ENCODE data around the gene UBAC2. TPM values are rescaled to one million over a fixed set of nuclear protein-coding genes. Genes with fewer than 3 reads are reported as not detected.

The UBAC2 gene
- total RNA-seq, 1 donor from 2014 or later, result 79.1 TPM

DNA sequence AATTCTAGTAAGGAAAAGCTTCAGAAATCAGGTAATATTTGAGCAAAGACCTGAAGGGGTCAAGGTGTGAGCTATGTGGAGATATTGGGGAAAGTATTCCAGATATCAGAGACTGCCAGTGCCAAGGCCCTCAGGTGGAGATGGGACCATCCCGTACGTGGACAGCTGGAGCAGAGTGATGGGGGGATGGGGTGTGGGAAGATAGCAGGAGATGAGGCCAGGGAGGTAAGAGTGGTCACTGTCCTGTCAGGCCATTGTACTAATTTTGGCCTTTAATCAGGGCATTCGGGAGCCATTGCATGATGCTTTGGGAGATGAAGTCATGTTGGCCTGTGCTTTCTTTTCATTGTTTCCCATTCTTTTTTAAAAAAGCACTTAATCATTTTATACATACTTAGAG is 70.6 kb downstream of the UBAC2 start:
- no peak for DNase-seq

DNA sequence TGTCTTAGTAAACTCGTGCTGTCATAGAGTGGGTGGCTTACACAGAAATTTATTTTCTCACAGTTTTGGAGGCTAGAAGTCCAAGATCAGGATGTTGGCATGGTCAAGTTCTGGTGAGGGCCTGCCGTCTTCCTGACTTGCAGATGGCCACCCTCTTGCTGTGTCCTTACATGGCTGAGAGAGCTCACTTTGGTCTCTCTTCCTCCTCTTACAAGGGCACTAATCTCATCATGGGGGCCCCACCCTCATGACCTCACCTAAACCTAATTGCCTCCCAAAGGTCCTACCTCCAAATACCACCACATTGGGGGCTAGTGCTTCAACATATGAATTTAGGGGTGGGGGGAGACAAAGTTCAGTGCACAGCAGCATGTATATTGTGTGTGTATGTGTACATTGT is 71.8 kb downstream of the UBAC2 start:
- no peak for DNase-seq

DNA sequence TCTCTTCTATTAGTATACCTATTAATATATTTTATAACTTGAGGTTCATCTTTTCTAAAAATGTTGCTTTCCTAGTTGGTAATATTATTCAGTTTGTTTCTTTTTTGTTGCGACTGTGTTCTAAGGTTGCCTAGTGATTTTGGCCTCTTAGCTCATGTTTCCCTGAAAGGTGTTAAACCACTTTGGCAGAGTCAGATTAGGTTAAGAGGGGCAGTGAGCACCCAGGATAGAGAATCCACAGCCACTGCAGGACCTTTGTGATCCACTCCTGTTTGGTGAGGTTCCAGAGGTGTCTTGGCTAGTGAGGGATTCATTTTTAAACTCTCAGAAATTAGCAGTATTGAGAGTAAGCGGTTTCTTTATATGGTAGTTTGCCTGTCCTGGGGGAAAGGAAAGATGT is 72.5 kb downstream of the UBAC2 start:
- DNase-seq, result no peak

DNA sequence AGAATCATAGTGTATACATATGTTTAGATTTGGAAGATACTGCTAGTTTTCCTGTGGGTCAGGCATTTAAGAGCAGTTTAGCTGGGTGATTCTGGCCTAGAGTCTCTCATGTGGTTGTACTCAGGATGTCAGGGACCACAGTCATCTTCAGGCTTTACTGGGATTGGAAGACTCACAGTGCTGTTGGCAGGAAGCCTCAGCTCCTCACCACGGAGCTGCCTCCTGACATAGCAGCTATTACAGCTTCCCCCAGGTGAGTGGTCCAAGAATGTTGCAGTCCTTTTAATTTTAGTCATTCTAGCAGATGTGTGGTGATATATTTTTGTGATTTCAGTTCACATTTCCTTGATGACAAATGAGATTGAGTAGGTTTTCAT is 74.4 kb downstream of the UBAC2 start:
- DNase-seq, result no peak

DNA sequence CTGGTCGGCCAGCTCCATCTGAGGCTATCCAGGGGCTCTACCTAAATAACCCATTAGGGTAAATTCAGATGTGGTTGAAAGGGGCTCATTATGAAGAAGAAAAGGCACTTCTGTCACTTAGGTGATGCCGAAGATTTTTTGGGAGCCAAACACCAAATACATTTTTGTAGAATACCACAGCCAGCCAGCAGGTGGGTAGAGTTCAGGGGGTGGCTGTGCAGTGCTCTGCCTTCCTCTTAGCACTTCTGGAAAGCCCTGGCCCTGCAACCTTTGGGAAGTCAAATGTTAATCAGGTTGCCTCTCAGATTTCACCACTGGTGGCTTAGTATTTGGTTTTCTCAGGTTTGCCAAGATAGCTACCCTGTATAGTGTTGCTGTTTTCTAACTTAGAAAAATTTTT is 76.1 kb downstream of the UBAC2 start:
- DNase-seq, result no peak

DNA sequence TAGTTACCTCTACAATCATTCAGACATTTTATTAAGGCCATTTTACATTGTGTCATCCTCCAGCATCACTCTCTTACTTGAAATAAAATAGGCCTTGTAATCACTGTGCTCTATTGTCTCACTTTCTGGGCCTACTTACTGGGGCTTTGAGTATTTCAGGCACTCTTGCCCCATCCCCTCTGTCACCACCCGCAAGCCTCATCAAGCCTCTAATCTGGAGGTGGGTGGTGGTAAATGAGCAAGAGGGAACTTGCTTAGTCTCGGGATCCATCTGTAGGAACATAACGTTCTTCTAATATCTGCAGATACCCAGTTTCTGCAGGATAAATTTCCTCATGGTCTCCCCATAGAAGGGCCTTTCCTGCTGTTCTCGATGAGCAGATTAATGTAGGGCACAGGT is 77.0 kb downstream of the UBAC2 start:
- DNase-seq, result no peak

DNA sequence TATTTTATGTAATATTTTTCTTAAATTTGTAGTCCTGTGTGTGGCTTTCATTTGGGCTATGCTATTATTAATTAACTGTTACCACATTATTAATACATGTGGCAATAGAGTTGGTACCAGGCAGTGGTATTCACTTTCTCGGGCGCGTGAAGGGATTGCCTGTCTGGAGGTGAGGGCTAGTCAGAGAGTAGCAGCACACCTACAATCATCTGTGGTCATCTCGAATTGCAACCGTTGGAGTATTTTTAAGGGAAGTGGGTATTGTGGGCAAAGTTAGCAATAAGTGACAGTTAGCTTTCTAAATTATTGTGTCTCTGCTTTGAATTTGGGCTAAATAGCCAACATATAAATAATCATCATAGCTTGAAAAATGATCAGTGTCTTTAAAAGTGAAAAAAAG is 77.5 kb downstream of the UBAC2 start:
- DNase-seq, result no peak

DNA sequence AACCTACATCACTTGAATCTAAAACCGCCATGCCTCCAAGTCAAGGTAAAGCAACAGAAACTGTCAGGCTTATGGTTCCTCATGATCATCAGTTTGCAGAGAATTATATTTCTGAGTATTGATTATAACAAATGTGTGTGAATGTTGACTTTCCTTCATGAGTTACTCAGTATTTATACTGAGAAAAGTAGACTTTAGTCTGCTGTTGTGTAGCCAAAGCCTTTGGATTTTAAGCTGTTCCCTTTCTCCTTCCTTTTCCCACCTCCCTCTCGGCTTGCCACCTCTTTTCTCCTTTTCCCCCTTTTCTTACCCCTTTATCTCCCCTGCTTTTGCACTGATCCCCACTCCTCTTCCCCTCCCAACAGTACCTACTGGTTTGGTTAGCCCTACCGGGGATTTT is 78.2 kb downstream of the UBAC2 start:
- DNase-seq, result no peak

DNA sequence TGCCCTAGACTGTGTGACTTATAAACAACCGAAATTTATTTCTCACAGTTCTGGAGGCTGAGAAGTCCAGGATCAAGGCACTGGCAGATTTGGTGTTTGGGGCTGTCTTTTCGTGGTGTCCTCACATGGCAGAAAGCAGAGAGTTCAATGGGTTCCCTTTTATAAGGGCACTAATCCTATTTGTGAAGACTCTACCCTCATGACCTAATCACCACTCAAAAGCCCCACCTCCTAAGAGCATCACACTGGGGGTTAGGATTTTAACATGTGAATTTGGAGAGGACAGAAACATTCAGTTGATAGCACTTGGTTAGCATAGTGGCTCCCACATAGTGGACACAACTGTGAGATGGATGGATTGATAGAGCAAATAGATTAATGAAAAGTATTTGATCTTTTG is 79.0 kb downstream of the UBAC2 start:
- no peak for DNase-seq

DNA sequence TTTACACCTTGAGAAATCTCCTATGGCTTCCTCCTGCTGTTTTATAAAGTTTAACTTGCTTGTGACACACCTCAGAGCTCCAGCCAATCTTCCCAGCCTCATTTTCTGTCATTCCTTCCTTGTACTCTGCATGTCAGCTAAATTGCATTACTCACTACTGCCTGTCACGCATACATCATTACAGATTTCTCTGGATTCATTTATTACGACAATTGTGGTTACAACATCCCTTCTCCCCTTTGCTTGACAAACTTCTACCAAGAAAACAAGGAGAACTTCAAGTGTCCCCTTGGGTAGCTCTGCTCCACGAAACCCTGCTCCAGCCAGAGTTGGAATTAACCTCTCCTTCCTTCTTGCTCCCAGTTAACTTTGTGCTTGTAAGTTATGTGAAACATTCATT is 79.5 kb downstream of the UBAC2 start:
- DNase-seq, result no peak

DNA sequence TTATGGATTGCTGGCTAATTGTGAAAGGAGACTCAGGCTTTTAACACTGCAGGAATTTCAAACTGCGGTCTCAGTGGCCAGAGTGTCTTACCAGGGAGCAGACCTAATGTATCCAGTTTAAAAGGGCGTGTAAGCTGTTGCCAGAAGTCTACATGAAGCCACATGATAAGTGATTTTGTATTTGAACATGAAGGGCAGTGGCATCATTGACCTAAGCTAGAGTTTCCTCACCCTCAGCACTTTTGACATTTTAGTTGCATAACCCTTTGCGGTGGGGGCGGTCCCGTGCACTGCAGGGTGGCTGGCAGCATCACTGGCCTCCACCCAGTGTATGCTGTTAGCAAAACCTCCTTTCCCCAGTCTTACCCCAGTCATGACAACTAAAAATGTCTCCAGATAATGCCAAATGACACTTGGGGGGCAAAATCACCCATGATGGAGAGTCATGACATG is 81.2 kb downstream of the UBAC2 start:
- no peak for DNase-seq

DNA sequence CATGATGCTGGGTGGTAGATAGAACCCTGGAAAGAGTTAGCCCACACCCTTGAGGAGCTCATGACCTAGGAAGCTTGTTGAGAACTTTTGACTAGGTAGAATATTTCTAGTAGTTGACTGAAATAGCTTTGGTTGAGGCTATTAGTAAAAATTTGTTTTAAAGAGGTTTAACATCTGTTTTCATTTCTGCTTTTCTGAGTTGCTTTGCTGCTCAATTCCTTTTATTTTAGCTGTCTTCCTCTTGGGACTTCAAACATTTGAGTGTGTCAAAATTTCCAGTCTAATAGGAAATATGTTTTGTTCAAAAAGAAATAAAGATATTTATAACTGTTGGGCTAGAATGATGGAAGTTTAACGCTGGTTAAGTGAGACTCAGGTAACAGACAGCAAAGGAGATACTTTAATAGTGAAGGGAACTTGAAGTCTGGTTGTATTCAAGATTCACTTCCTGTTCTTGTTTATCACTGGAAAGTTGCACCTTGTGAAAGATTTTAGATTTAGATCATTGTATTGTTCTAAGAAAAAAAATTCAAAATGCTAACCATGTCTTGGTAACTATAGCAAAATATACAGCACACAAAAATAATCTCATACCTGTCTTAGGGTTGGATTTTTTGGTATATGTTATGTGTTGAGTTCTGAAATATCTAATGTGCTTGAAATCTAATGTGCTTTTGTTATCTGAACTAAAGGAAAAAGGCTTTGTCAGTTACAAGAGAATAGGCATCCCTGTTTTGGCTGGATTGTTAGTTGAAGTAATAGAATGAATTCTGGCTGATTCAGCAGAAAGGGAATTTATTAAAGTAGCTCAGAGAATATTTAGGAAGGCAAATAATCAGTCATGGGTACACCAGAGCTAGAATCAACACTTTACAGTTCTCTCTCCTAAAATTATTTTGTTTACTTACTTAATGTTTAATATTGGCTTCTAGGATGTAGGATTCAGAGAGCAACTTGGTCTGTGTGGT is 81.9 kb downstream of the UBAC2 start:
- DNase-seq, result peak; percentile 40

DNA sequence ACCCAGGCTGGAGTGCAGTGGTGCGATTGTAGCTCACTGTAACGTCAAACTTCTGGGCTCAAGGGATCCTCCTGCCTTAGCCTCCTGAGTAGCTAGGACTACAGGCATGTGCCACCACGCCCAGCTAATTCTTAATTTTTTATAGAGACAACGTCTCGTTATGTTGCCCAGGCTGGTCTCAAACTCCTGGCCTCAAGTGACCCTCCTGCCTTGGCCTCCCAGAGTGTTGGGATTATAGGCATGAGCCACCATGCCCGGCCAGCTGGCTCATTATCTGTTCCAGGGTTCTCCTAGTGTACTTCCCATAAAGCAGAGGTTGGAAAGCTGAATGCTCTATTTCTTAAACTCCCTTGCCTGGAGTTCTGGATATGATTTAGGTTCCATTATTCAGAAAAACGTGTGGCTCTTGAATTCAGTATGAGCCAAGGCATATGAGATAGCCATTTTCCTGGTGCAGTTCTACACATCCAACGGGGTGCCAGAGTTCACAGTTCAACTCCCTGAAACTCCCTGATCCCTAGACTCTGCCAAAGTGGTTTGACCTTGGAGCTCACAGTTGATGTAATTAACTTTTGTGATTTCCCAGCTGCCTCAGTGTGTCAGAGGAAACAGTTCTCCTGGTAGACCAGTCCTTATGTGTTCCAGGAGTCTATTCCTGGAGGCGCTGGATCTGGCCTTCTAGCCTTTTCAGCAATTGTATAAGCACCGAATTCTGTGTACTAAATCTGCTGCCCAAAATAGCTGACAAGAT is 85.0 kb downstream of the UBAC2 start:
- DNase-seq, result no peak

DNA sequence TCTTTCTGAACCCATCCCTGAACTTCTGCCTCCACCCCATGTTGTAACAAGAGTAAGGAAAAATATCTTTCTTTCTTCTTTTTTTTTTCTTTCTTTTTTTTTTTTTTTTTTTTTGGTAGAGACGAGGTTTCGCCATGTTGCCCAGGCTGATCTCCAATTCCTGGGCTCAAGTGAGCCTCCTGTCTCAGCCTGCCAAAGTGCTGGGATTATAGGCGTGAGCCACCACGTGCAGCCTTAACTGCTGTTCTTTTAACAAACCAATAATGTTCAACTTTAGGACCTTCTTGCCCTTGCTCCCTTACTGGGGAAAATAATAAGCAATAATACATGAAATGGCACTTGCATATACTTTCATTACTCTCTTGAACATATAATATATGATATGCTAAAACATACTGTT is 86.9 kb downstream of the UBAC2 start:
- peak; percentile 58 for DNase-seq

DNA sequence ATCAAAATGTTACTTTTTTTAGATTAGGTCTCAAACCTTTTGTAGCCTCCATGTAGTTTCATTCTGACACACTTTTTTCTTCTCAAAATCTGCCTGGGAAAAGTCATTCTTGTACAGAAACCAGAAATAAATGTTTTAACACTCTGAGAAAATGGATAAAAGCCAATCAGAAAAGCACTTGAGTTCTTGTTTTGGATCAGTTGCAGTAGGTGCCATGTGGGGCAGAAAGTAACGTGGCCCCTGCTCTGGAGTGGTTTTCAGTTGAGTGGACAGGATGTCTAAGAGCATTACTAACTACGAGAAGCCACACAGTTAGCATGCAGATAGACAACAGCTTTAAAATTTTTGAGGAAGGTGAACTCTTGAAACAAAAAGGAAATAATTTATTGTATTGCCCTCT is 87.4 kb downstream of the UBAC2 start:
- no peak for DNase-seq

DNA sequence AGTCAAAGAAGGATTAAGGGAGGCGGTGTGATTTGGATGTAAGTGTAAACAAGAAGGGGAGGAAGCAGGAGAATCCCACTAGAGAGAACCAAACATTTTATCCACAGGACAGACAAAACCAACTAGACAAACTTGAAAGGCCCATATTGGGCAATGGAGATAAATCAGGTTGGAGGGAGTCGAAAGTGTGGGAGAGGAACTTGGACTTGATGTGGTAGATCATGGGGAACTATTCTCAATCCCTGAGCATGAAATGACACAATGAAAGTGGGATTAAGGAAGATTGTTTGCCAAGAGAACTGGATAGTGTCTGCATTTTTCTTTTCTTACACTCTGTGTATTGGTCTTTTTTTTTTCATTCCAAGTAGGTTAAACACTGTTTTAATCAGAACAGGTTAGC is 88.6 kb downstream of the UBAC2 start:
- no peak for DNase-seq

DNA sequence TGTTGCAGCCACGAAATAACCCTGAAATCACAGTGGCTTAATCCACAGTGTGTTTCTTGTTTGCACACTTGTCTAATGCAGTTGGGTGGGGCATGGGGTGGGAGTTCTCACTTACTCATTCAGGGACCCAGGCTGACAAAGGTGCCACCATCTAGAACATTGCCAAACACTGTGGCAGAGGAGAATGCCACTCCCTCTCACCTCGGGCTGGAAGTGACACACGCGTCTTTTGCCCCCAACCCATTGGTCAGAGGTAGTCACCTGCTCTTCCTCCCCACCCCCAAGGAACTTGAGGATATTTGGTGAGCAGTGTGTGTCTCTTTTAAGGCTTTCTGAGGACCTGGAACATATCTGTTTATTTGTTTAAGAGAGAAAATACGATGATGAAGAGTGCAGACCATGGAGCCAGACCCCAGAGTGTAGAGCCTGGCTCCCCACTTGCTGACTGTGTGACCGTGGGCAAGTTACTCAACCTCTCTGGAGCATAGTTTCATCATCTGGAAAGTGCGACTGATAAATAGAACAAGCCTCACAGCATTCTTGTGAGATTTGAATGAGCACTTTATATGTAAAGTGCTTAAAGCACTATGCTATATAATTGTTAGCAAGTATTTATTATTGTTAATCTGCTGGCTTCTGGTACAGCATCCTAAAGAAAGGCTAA is 89.2 kb downstream of the UBAC2 start:
- DNase-seq, result no peak

DNA sequence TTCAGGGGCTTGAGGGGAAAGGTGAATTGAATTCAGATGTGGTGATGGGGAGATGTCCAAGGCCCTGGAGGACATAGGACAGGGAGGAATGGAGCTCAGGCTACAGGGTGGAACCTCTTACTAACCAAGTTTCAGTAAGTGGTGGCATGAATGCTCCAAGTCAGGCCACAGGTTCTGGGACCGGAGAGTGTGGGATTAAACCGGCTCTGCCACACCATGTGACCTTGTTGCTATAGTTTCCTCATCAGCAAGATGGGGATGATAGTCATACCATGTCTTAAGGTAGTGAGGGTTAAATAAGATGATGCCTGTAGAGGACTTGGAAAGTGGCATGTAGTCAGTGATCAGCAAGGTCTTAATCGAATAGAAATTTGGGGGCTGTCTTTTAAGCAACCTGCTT is 90.2 kb downstream of the UBAC2 start:
- DNase-seq, result no peak

DNA sequence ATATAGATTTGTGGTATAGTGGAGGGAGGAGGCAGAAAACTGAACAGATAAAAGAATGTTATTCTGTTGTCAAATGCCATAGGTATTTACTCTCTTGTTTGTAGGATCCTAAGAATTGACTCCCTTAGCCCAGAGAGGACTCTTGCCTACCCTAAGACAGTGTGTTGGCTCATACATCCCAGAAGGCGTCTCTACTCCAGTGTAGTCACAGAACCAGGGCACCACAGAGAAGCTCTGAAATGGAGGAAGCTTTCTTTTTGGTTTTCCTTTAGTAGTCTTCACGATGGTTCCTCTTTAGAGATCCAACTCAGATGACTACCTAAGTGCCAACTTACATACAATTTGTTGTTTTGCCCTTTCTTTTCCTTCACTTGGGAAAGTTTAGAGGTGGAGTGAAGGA is 92.5 kb downstream of the UBAC2 start:
- DNase-seq, result no peak

DNA sequence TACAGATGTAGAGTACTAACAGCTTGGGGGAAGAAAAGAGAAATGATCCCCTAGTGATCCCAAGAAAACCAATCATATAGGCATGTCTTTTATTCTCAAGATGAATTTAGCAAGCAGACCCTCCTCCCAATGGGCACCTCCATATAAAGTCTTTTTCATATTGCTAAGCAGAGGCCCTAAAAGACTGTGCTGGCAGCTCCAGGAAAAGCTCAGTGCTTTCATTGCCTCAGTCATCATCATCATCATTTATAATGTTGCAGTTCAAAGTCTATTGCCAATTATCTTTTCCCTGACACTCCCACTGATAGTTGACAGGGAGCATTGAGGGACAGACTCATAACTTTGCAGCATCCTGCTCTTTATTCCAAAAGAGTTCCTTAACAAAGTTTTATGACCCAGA is 93.5 kb downstream of the UBAC2 start:
- no peak for DNase-seq

DNA sequence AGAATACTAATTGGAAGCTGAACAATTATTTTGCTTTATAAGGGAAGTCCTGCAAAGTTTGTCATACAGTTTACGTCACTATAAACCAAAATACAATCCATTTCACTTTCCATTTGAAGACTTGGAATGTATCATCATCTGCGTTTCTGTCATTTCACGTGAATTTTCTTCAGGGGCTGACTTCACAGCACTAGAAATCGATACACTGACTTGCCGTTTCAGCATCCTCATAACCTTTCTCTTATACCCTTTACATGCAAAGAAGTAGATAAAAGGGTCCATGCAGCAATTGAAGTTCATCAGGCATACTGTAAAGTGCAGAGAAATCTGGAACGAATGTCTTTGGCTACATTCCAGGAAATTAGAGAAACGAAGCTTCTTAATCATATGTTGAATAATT is 94.3 kb downstream of the UBAC2 start:
- DNase-seq, result no peak

DNA sequence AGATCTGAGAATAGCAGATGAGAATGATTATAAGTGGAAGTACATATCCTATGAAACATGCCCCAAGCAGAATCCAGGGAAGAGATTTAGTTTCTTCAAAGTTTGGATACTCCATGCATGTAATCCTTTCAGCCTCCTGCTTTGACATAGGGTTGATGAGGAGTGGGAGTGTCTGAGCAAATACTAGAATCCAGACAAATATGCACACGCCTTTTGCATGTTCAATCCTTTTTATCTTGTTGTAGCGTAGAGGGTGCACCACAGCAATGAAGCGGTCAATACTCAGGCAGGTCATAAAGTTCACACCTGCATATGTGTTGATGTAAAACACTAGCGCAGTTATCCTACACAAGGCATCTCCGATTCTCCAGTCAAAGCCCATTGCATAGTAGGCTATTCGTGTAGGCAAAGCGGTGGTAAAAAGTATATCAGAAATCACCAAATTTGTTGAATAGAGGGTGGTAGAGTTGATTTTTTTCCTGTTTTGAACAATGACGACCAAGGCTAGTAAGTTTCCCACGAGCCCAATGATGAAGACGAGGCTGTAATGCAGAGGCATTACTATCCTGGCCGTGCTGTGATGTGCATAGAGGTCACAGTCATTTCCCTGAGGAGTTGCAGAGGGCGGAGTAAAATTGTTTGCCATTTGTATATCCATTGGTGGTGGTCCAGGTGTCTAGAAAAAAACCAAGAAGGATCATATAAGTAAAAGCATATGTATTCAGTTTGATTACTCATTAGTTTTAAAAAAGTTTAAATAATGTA is 95.0 kb downstream of the UBAC2 start:
- DNase-seq, result no peak

All from tongue (tissue), 2 donors.